PFSK-1 (cell line): ENCODE results near the gene RNF19B.

Source experiments
- FOXP2 ChIP-seq: optimal IDR thresholded peaks from 2 replicates; pipeline ENCODE3; 2011; ENCODE audit warnings: borderline replicate concordance, control low read depth, inconsistent platforms; ENCODE audit not compliant: insufficient read depth; ENCODE audit errors: extremely low read length, extremely low read depth
- POLR2AphosphoS5 ChIP-seq: IDR thresholded peaks from 2 replicates; pipeline ENCODE4 v1.6.1; 2012; ENCODE audit warnings: low read depth, mild to moderate bottlenecking, control low read depth, low read length, moderate library complexity
- TAF1 ChIP-seq: IDR thresholded peaks from 2 replicates; pipeline ENCODE4 v1.6.1; 2012; ENCODE audit warnings: low read length, control low read depth, borderline replicate concordance; ENCODE audit not compliant: insufficient read depth
- TF ChIP-seq, protein P1 (sequence below), 2 experiments: IDR thresholded peaks; 2 replicates each; pipeline versions ENCODE4 v1.6.1 to v1.8.0; 2011 to 2012; ENCODE audit warnings: low read depth in 2 of 2, low read length in 2 of 2, control low read depth in 1 of 2, inconsistent platforms in 1 of 2, mild to moderate bottlenecking in 1 of 2, moderate library complexity in 1 of 2; ENCODE audit not compliant: insufficient read depth in 1 of 2

GRCh38 chr1:33012165-33012564, 47.6 kb upstream of the RNF19B start:
- TF ChIP-seq TAF1 (no peak), FOXP2 (no peak), POLR2AphosphoS5 (no peak)
- TF ChIP-seq, protein P1, sequence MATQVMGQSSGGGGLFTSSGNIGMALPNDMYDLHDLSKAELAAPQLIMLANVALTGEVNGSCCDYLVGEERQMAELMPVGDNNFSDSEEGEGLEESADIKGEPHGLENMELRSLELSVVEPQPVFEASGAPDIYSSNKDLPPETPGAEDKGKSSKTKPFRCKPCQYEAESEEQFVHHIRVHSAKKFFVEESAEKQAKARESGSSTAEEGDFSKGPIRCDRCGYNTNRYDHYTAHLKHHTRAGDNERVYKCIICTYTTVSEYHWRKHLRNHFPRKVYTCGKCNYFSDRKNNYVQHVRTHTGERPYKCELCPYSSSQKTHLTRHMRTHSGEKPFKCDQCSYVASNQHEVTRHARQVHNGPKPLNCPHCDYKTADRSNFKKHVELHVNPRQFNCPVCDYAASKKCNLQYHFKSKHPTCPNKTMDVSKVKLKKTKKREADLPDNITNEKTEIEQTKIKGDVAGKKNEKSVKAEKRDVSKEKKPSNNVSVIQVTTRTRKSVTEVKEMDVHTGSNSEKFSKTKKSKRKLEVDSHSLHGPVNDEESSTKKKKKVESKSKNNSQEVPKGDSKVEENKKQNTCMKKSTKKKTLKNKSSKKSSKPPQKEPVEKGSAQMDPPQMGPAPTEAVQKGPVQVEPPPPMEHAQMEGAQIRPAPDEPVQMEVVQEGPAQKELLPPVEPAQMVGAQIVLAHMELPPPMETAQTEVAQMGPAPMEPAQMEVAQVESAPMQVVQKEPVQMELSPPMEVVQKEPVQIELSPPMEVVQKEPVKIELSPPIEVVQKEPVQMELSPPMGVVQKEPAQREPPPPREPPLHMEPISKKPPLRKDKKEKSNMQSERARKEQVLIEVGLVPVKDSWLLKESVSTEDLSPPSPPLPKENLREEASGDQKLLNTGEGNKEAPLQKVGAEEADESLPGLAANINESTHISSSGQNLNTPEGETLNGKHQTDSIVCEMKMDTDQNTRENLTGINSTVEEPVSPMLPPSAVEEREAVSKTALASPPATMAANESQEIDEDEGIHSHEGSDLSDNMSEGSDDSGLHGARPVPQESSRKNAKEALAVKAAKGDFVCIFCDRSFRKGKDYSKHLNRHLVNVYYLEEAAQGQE (IDR thresholded peaks at IDR 0.05; ENCODE audit: insufficient read depth in 1 of 2, low read depth in 2 of 2, low read length in 2 of 2): no peak
